ENCODE results near the gene RMC1.
"Not testable (repeated sequence)": the region's sequence is repeated elsewhere in the genome, so short reads cannot be mapped to it uniquely, and the experiment has no call there.

Gene RMC1

GRCh38 chr18:23569299-23570063 is 66.2 kb downstream of the RMC1 start:
- DNase-seq (ENCODE audit: low spot score in 2 of 2), result no peak
- Mint-ChIP-seq H3K9me3 (no peaks in the 10 kb centered on the region), H3K27ac (no peak overlapping the region), H3K36me3 (peaks cover 24% of the 10 kb centered on the region), H3K27me3 (no peaks in the 10 kb centered on the region), H3K4me3 (no peak overlapping the region), H3K4me1 (peaks cover 8% of the 10 kb centered on the region)
- ATAC-seq (ENCODE audit: low read depth), result no peak

GRCh38 chr18:23570912-23571504 is 67.7 kb downstream of the RMC1 start:
- H3K4me3 Mint-ChIP-seq, result no peak overlapping the region
- no peak overlapping the region for H3K27ac Mint-ChIP-seq
- H3K36me3 Mint-ChIP-seq, result peaks cover 23% of the 10 kb centered on the region
- no peak for ATAC-seq (ENCODE audit: low read depth)
- no peak for DNase-seq (ENCODE audit: low spot score in 2 of 2)
- H3K9me3 Mint-ChIP-seq, result no peaks in the 10 kb centered on the region
- peaks cover 12% of the 10 kb centered on the region for H3K4me1 Mint-ChIP-seq
- H3K27me3 Mint-ChIP-seq, result no peaks in the 10 kb centered on the region

- ATAC-seq (ENCODE audit: low read depth) (no peak), DNase-seq (ENCODE audit: low spot score in 2 of 2) (no peak)
- H3K4me1 Mint-ChIP-seq, result peaks cover 12% of the 10 kb centered on the region
- no peaks in the 10 kb centered on the region for H3K27me3 Mint-ChIP-seq
- H3K4me3 Mint-ChIP-seq, result no peak overlapping the region
- no peaks in the 10 kb centered on the region for H3K9me3 Mint-ChIP-seq
- peaks cover 22% of the 10 kb centered on the region for H3K36me3 Mint-ChIP-seq
- no peak overlapping the region for H3K27ac Mint-ChIP-seq
These were observed 68.7 kb downstream of the RMC1 start for GRCh38 chr18:23572012-23572411.

- Mint-ChIP-seq H3K4me1 (peaks cover 12% of the 10 kb centered on the region), H3K9me3 (no peaks in the 10 kb centered on the region), H3K4me3 (no peak overlapping the region), H3K27me3 (no peaks in the 10 kb centered on the region), H3K27ac (no peak overlapping the region), H3K36me3 (peaks cover 18% of the 10 kb centered on the region)
- no peak for ATAC-seq (ENCODE audit: low read depth)
- DNase-seq (ENCODE audit: low spot score in 2 of 2), result no peak
These were observed 69.3 kb downstream of the RMC1 start for GRCh38 chr18:23572570-23572969.

- Mint-ChIP-seq H3K27me3 (no peaks in the 10 kb centered on the region), H3K4me3 (no peak overlapping the region), H3K27ac (peak overlapping the region; percentile 75), H3K9me3 (no peaks in the 10 kb centered on the region), H3K36me3 (peaks cover 17% of the 10 kb centered on the region), H3K4me1 (peaks cover 12% of the 10 kb centered on the region)
- no peak for ATAC-seq (ENCODE audit: low read depth)
- DNase-seq (ENCODE audit: low spot score in 2 of 2), result no peak
These were observed 69.7 kb downstream of the RMC1 start for GRCh38 chr18:23573020-23573419.

GRCh38 chr18:23573626-23574431 is 70.5 kb downstream of the RMC1 start:
- no peak overlapping the region for H3K4me3 Mint-ChIP-seq
- H3K4me1 Mint-ChIP-seq, result peaks cover 17% of the 10 kb centered on the region
- H3K36me3 Mint-ChIP-seq, result peaks cover 12% of the 10 kb centered on the region
- peak overlapping the region; percentile 75 for H3K27ac Mint-ChIP-seq
- H3K9me3 Mint-ChIP-seq, result no peaks in the 10 kb centered on the region
- ATAC-seq (ENCODE audit: low read depth) (peak; percentile 24), DNase-seq (ENCODE audit: low spot score in 2 of 2) (no peak)
- H3K27me3 Mint-ChIP-seq, result no peaks in the 10 kb centered on the region

GRCh38 chr18:23574611-23575308 is 71.4 kb downstream of the RMC1 start:
- no peaks in the 10 kb centered on the region for H3K9me3 Mint-ChIP-seq
- peak overlapping the region; percentile 75 for H3K27ac Mint-ChIP-seq
- peak; percentile 37 for ATAC-seq (ENCODE audit: low read depth)
- no peak overlapping the region for H3K4me3 Mint-ChIP-seq
- no peak for DNase-seq (ENCODE audit: low spot score in 2 of 2)
- peaks cover 12% of the 10 kb centered on the region for H3K36me3 Mint-ChIP-seq
- H3K4me1 Mint-ChIP-seq, result peaks cover 21% of the 10 kb centered on the region
- no peaks in the 10 kb centered on the region for H3K27me3 Mint-ChIP-seq

GRCh38 chr18:23575309-23575651 is 72.0 kb downstream of the RMC1 start:
- DNase-seq (ENCODE audit: low spot score in 2 of 2), result no peak
- Mint-ChIP-seq H3K36me3 (peaks cover 12% of the 10 kb centered on the region), H3K27me3 (no peaks in the 10 kb centered on the region), H3K9me3 (no peaks in the 10 kb centered on the region), H3K27ac (peak overlapping the region; percentile 62), H3K4me3 (no peak overlapping the region), H3K4me1 (peaks cover 23% of the 10 kb centered on the region)
- no peak for ATAC-seq (ENCODE audit: low read depth)

GRCh38 chr18:23577521-23577920 is 74.2 kb downstream of the RMC1 start:
- not testable (repeated sequence) for H3K9me3 Mint-ChIP-seq; H3K27ac Mint-ChIP-seq; H3K27me3 Mint-ChIP-seq; H3K4me3 Mint-ChIP-seq; ATAC-seq (ENCODE audit: low read depth); DNase-seq (ENCODE audit: low spot score in 2 of 2)
- Mint-ChIP-seq H3K36me3 (peaks cover 13% of the 10 kb centered on the region), H3K4me1 (peaks cover 28% of the 10 kb centered on the region)

- no peak for ATAC-seq (ENCODE audit: low read depth)
These were observed 74.9 kb downstream of the RMC1 start for GRCh38 chr18:23578067-23578701.

GRCh38 chr18:23578891-23579653 is 75.8 kb downstream of the RMC1 start:
- Mint-ChIP-seq H3K36me3 (peaks cover 15% of the 10 kb centered on the region), H3K4me3 (no peak overlapping the region), H3K27ac (peak overlapping the region; percentile 11), H3K27me3 (no peaks in the 10 kb centered on the region), H3K4me1 (peaks cover 28% of the 10 kb centered on the region), H3K9me3 (no peaks in the 10 kb centered on the region)
- ATAC-seq (ENCODE audit: low read depth), result no peak
- DNase-seq (ENCODE audit: low spot score in 2 of 2), result no peak

More at GRCh38 chr18:23578067-23578701, 74.9 kb downstream of the RMC1 start:
- no peak for DNase-seq (ENCODE audit: low spot score in 2 of 2)
- Mint-ChIP-seq H3K4me3 (no peak overlapping the region), H3K9me3 (no peaks in the 10 kb centered on the region), H3K27me3 (no peaks in the 10 kb centered on the region), H3K4me1 (peaks cover 30% of the 10 kb centered on the region), H3K36me3 (peaks cover 14% of the 10 kb centered on the region), H3K27ac (peak overlapping the region; percentile 11)

- Mint-ChIP-seq H3K36me3 (peaks cover 12% of the 10 kb centered on the region), H3K4me3 (no peak overlapping the region)
These were observed 77.5 kb downstream of the RMC1 start for GRCh38 chr18:23580677-23581367.

More at GRCh38 chr18:23580677-23581367, 77.5 kb downstream of the RMC1 start:
- Mint-ChIP-seq H3K4me1 (peaks cover 28% of the 10 kb centered on the region), H3K27me3 (no peaks in the 10 kb centered on the region), H3K9me3 (no peaks in the 10 kb centered on the region), H3K27ac (peak overlapping the region; percentile 73)
- DNase-seq (ENCODE audit: low spot score in 2 of 2) (no peak), ATAC-seq (ENCODE audit: low read depth) (no peak)
